Stimulated activated CD4-positive, alpha-beta T cell treated with anti-CD3 and anti-CD28 coated beads, Interleukin-15, amount 100 ng/mL, for 48 hours (primary cell): ENCODE data around the gene RGS1.

Experiments used
- DNase-seq, 2 donors: peaks; one replicate each; pipeline ENCODE4 v3.0.0-alpha.2; 2020; ENCODE audit warnings: low read depth in 2 of 2

RGS1 gene

GRCh38 chr1:192553741-192554140, 21.8 kb upstream of the RGS1 start:
- DNase-seq: no peak

GRCh38 chr1:192554904-192555303, 20.7 kb upstream of the RGS1 start:
- DNase-seq: no peak

GRCh38 chr1:192555399-192555798, 20.2 kb upstream of the RGS1 start:
- no peak for DNase-seq

GRCh38 chr1:192557841-192558595, 17.6 kb upstream of the RGS1 start:
- DNase-seq: no peak

GRCh38 chr1:192559115-192560006, 16.2 kb upstream of the RGS1 start:
- no peak for DNase-seq

- no peak for DNase-seq
Observed at GRCh38 chr1:192561301-192561700, 14.3 kb upstream of the RGS1 start.

- no peak for DNase-seq
Observed at GRCh38 chr1:192563129-192563528, 12.4 kb upstream of the RGS1 start.

- no peak for DNase-seq
Observed at GRCh38 chr1:192564099-192564498, 11.5 kb upstream of the RGS1 start.

- DNase-seq: no peak
Observed at GRCh38 chr1:192565946-192566345, 9.6 kb upstream of the RGS1 start.

- no peak for DNase-seq
Observed at GRCh38 chr1:192566657-192567056, 8.9 kb upstream of the RGS1 start.

GRCh38 chr1:192568063-192568462, 7.5 kb upstream of the RGS1 start:
- DNase-seq: no peak

GRCh38 chr1:192571668-192572067, 3.9 kb upstream of the RGS1 start:
- no peak for DNase-seq

- DNase-seq: no peak
Observed at GRCh38 chr1:192573499-192573898, 2.1 kb upstream of the RGS1 start.

GRCh38 chr1:192574073-192574472, 1.5 kb upstream of the RGS1 start:
- no peak for DNase-seq

- no peak for DNase-seq
Observed at GRCh38 chr1:192576190-192577144, 894 bp downstream of the RGS1 start.

GRCh38 chr1:192577145-192578140, 1.9 kb downstream of the RGS1 start:
- no peak for DNase-seq

- DNase-seq: no peak
Observed at GRCh38 chr1:192578144-192578909, 2.8 kb downstream of the RGS1 start.

GRCh38 chr1:192579010-192579738, 3.6 kb downstream of the RGS1 start:
- no peak for DNase-seq

GRCh38 chr1:192580351-192580962, 4.9 kb downstream of the RGS1 start:
- DNase-seq: no peak
